ENCODE results near the gene RTP5.
"Not testable (repeated sequence)": the region's sequence is repeated elsewhere in the genome, so short reads cannot be mapped to it uniquely, and the experiment has no call there.

The RTP5 gene

GRCh38 chr2:241901500-241902351, 32.2 kb downstream of the RTP5 start:
- no peak for DNase-seq (ENCODE audit: low read depth in 1 of 2, low spot score in 1 of 2)

GRCh38 chr2:241902357-241902991, 32.9 kb downstream of the RTP5 start:
- DNase-seq (ENCODE audit: low read depth in 1 of 2, low spot score in 1 of 2), result no peak

- DNase-seq (ENCODE audit: low read depth in 1 of 2, low spot score in 1 of 2), result no peak
These were observed 33.8 kb downstream of the RTP5 start for GRCh38 chr2:241903121-241904010.

- DNase-seq (ENCODE audit: low read depth in 1 of 2, low spot score in 1 of 2), result no peak
These were observed 34.6 kb downstream of the RTP5 start for GRCh38 chr2:241904011-241904718.

GRCh38 chr2:241904791-241905710, 35.5 kb downstream of the RTP5 start:
- DNase-seq (ENCODE audit: low read depth in 1 of 2, low spot score in 1 of 2), result no peak

GRCh38 chr2:241905716-241906377, 36.3 kb downstream of the RTP5 start:
- no peak for DNase-seq (ENCODE audit: low read depth in 1 of 2, low spot score in 1 of 2)

- not testable (repeated sequence) for DNase-seq (ENCODE audit: low read depth in 1 of 2, low spot score in 1 of 2)
These were observed 36.8 kb downstream of the RTP5 start for GRCh38 chr2:241906378-241906770.

GRCh38 chr2:241906826-241907570, 37.5 kb downstream of the RTP5 start:
- no peak for DNase-seq (ENCODE audit: low read depth in 1 of 2, low spot score in 1 of 2)

- not testable (repeated sequence) for DNase-seq (ENCODE audit: low read depth in 1 of 2, low spot score in 1 of 2)
These were observed 38.3 kb downstream of the RTP5 start for GRCh38 chr2:241907831-241908230.

- no peak for DNase-seq (ENCODE audit: low read depth in 1 of 2, low spot score in 1 of 2)
These were observed 39.3 kb downstream of the RTP5 start for GRCh38 chr2:241908686-241909420.

- no peak for DNase-seq (ENCODE audit: low read depth in 1 of 2, low spot score in 1 of 2)
These were observed 40.2 kb downstream of the RTP5 start for GRCh38 chr2:241909769-241910168.

- DNase-seq (ENCODE audit: low read depth in 1 of 2, low spot score in 1 of 2), result no peak
These were observed 41.3 kb downstream of the RTP5 start for GRCh38 chr2:241910604-241911520.

- DNase-seq (ENCODE audit: low read depth in 1 of 2, low spot score in 1 of 2), result no peak
These were observed 42.0 kb downstream of the RTP5 start for GRCh38 chr2:241911551-241911950.

GRCh38 chr2:241912021-241912555, 42.6 kb downstream of the RTP5 start:
- no peak for DNase-seq (ENCODE audit: low read depth in 1 of 2, low spot score in 1 of 2)

- no peak for DNase-seq (ENCODE audit: low read depth in 1 of 2, low spot score in 1 of 2)
These were observed 44.2 kb downstream of the RTP5 start for GRCh38 chr2:241913703-241914102.

GRCh38 chr2:241914542-241914941, 45.0 kb downstream of the RTP5 start:
- DNase-seq (ENCODE audit: low read depth in 1 of 2, low spot score in 1 of 2), result no peak

- DNase-seq (ENCODE audit: low read depth in 1 of 2, low spot score in 1 of 2), result not testable (repeated sequence)
These were observed 52.1 kb downstream of the RTP5 start for GRCh38 chr2:241921631-241922030.

Measured in activated T-helper 1 cell treated with anti-CD3 and anti-CD28 coated beads, Interleukin-2, amount 50 U/mL, for 16 hours (primary cell).